PFSK-1 (cell line): ENCODE results near the gene ZNF415.

Experiments
- POLR2AphosphoS5 ChIP-seq: IDR thresholded peaks from 2 replicates; pipeline ENCODE4 v1.6.1; 2012; ENCODE audit warnings: low read depth, mild to moderate bottlenecking, control low read depth, low read length, moderate library complexity
- TAF1 ChIP-seq: IDR thresholded peaks from 2 replicates; pipeline ENCODE4 v1.6.1; 2012; ENCODE audit warnings: low read length, control low read depth, borderline replicate concordance; ENCODE audit not compliant: insufficient read depth

DNA sequence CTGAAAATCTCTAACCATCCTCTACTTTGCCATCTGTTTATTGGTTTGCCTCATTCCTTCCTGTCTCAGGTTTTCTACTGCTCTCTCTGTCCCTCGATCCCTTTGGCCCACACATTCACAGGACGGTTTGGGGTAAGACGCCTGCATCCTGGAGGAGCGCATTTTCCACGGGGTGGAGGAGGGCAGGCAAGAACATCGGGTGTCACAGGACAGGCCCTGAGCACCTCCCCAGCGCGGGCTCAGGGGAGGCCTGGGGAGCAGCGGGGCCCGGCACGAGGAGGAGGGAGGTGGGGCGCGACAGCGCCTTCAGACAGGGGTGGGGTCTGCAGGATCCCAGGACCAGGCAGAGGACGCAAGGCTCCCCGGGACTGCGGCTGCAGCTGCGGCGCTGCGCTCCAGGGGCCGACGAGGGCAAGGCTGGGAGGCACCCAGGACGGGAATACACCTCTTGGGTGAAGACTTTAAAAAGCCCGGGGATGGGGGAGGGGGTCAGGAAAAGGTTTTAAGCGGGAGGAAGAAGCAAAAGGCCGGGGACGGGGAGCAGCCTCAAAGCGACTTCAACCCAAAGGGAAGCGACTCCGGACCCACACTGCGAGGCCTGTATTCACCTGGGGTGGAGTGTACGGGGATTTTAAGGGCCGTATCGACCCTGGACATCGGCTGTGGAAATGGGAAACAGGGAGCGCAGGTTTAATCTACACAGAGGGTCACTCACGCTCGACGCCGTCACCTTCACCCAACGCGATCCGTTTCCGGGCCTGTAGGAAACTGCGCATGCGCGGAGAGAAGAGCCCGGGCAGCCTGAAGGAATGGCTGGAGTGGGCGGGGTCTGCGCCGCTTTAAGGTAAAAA lies at the start of gene ZNF415:
- no peak for TF ChIP-seq TAF1
- TF ChIP-seq POLR2AphosphoS5 = no peak
